Muscle layer of duodenum (tissue), 2 donors: ENCODE results near the gene NR3C2.

Experiments
- H3K27ac ChIP-seq: one replicate; pipeline ENCODE4 v1.7.0; 2013; ENCODE audit warnings: mild to moderate bottlenecking, low read length
- H3K27me3 ChIP-seq: one replicate; pipeline ENCODE4 v1.7.0; 2013; ENCODE audit warnings: low read depth, mild to moderate bottlenecking, control low read depth, low read length
- H3K36me3 ChIP-seq, 2 donors: one replicate each; pipeline ENCODE4 v1.7.0; 2013; ENCODE audit warnings: low read length in 2 of 2, control low read depth in 1 of 2, mild to moderate bottlenecking in 1 of 2; ENCODE audit not compliant: insufficient read depth in 2 of 2, control insufficient read depth in 1 of 2
- H3K4me1 ChIP-seq, 2 donors: one replicate each; pipeline ENCODE4 v1.7.0; 2013; ENCODE audit warnings: low read length in 2 of 2, mild to moderate bottlenecking in 2 of 2, control low read depth in 1 of 2, moderate library complexity in 1 of 2; ENCODE audit not compliant: insufficient read depth in 2 of 2, control insufficient read depth in 1 of 2
- H3K4me3 ChIP-seq, 2 donors: one replicate each; pipeline ENCODE4 v1.7.0; 2013; ENCODE audit warnings: low read length in 2 of 2, low read depth in 1 of 2, mild to moderate bottlenecking in 1 of 2
- H3K9me3 ChIP-seq, 2 donors: one replicate each; pipeline ENCODE4 v1.7.0; 2013; ENCODE audit warnings: low read length in 2 of 2, control low read depth in 1 of 2, mild to moderate bottlenecking in 1 of 2; ENCODE audit not compliant: control insufficient read depth in 1 of 2
- donor health status: healthy.

Gene NR3C2

GRCh38 chr4:148060264-148061140, 381.7 kb downstream of the NR3C2 start:
- H3K4me3 ChIP-seq, result no peak overlapping the region
- H3K27me3 ChIP-seq, result no peaks in the 10 kb centered on the region
- H3K9me3 ChIP-seq, result no peaks in the 10 kb centered on the region
- peaks cover 0 to 30% of the 10 kb centered on the region in 2 donors for H3K4me1 ChIP-seq
- peaks cover 0 to 10% of the 10 kb centered on the region in 2 donors for H3K36me3 ChIP-seq
- no peak overlapping the region for H3K27ac ChIP-seq

GRCh38 chr4:148059617-148060180, 382.5 kb downstream of the NR3C2 start:
- Histone ChIP-seq H3K9me3 (no peaks in the 10 kb centered on the region), H3K4me3 (no peak overlapping the region), H3K27me3 (no peaks in the 10 kb centered on the region), H3K27ac (no peak overlapping the region), H3K36me3 (peaks cover 0 to 10% of the 10 kb centered on the region in 2 donors), H3K4me1 (peaks cover 0 to 26% of the 10 kb centered on the region in 2 donors)

GRCh38 chr4:148057984-148058859, 384.0 kb downstream of the NR3C2 start:
- no peak overlapping the region for H3K4me3 ChIP-seq
- peaks cover 0 to 37% of the 10 kb centered on the region in 2 donors for H3K4me1 ChIP-seq

GRCh38 chr4:148057516-148057915, 384.7 kb downstream of the NR3C2 start:
- no peaks in the 10 kb centered on the region for H3K9me3 ChIP-seq
- H3K27ac ChIP-seq, result no peak overlapping the region
- no peak overlapping the region for H3K4me3 ChIP-seq
- peaks cover 3 to 40% of the 10 kb centered on the region in 2 donors for H3K4me1 ChIP-seq
- H3K36me3 ChIP-seq, result no peaks in the 10 kb centered on the region
- H3K27me3 ChIP-seq, result no peaks in the 10 kb centered on the region

More at GRCh38 chr4:148057984-148058859, 384.0 kb downstream of the NR3C2 start:
- no peaks in the 10 kb centered on the region for H3K9me3 ChIP-seq
- H3K27me3 ChIP-seq, result no peaks in the 10 kb centered on the region
- peaks cover 0 to under 1% of the 10 kb centered on the region in 2 donors for H3K36me3 ChIP-seq
- no peak overlapping the region for H3K27ac ChIP-seq

DNA sequence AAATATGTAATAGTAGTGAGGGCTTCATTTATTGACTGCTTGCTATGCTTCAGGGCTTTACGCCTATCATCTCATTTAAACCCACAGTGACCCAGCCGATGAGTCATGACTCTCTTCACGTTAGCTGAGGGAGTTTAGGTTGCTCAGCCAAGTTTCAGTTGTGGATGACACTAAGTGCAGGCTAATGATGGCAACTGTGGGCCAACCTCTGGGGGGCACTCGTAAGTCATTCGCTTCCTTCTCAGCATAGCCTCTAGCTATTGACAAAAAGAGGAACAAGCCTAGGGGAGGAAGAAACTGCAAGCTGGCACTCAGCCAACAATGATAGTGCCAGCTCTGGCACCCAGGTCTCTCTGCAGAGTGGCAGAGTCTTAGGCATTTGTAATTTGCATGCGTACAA, 385.3 kb downstream of the NR3C2 start:
- H3K4me3 ChIP-seq, result no peak overlapping the region
- H3K27ac ChIP-seq, result no peak overlapping the region
- H3K27me3 ChIP-seq, result no peaks in the 10 kb centered on the region
- H3K9me3 ChIP-seq, result no peaks in the 10 kb centered on the region
- H3K36me3 ChIP-seq, result no peaks in the 10 kb centered on the region
- peaks cover 4 to 40% of the 10 kb centered on the region in 2 donors for H3K4me1 ChIP-seq

GRCh38 chr4:148055844-148056243, 386.4 kb downstream of the NR3C2 start:
- H3K27ac ChIP-seq, result no peak overlapping the region
- H3K9me3 ChIP-seq, result no peaks in the 10 kb centered on the region
- no peak overlapping the region for H3K4me3 ChIP-seq
- H3K4me1 ChIP-seq, result peaks cover 4 to 40% of the 10 kb centered on the region in 2 donors
- no peaks in the 10 kb centered on the region for H3K27me3 ChIP-seq
- no peaks in the 10 kb centered on the region for H3K36me3 ChIP-seq

GRCh38 chr4:148054275-148054674, 387.9 kb downstream of the NR3C2 start:
- Histone ChIP-seq H3K4me3 (no peak overlapping the region), H3K9me3 (no peaks in the 10 kb centered on the region), H3K27me3 (no peaks in the 10 kb centered on the region), H3K4me1 (peaks cover 4 to 40% of the 10 kb centered on the region in 2 donors), H3K36me3 (no peaks in the 10 kb centered on the region), H3K27ac (no peak overlapping the region)

- H3K36me3 ChIP-seq, result no peaks in the 10 kb centered on the region
- H3K4me1 ChIP-seq, result peaks cover 4 to 37% of the 10 kb centered on the region in 2 donors
- no peaks in the 10 kb centered on the region for H3K9me3 ChIP-seq
- H3K4me3 ChIP-seq, result no peak overlapping the region
- no peak overlapping the region for H3K27ac ChIP-seq
- H3K27me3 ChIP-seq, result no peaks in the 10 kb centered on the region
These were observed 388.8 kb downstream of the NR3C2 start for GRCh38 chr4:148053298-148054003.

DNA sequence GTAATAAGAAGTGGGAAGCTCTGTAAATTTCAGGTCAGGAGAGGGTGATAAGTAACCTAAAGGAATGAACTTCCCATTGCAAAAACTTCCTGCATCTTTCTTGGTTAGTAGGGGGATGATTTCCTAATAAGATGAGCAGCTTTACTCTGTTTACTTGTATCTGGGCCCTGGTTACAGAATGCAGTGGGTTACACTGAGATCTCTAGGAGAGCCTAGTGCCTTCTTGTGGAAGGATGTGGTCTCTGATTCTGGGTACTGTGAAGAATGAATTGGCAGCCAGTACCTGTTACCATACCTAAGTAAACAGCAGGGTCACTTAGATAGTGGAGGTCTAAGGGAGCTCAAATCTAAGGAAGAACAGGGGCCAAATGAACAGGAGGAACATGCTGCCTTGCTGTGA, 389.8 kb downstream of the NR3C2 start:
- Histone ChIP-seq H3K4me3 (no peak overlapping the region), H3K4me1 (peaks cover 4 to 30% of the 10 kb centered on the region in 2 donors)

DNA sequence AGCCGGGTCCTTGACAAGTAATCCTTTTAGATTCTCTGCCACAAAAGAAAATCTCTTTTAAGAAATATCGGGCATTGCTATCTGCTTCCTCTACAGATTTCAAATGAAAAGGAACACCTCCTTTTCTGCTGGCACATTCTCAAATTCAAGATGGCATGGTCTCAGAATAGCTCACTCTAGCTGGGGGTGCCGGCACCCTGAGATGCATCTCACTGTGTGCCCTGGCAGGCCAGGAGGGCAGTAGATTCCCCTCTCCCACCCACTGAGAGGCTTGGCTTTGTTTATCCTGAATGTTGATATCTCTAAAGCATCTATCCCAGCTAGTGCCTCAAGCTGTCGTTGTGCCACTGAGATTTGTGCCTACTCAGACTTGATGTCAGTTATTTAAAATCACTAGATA, 390.8 kb downstream of the NR3C2 start:
- Histone ChIP-seq H3K27me3 (no peaks in the 10 kb centered on the region), H3K9me3 (no peaks in the 10 kb centered on the region), H3K4me1 (peaks cover 4 to 20% of the 10 kb centered on the region in 2 donors), H3K27ac (no peak overlapping the region), H3K36me3 (no peaks in the 10 kb centered on the region), H3K4me3 (no peak overlapping the region)

More for the DNA sequence above, 389.8 kb downstream of the NR3C2 start:
- Histone ChIP-seq H3K9me3 (no peaks in the 10 kb centered on the region), H3K27ac (no peak overlapping the region), H3K36me3 (no peaks in the 10 kb centered on the region), H3K27me3 (no peaks in the 10 kb centered on the region)
